Sciatic nerve (tissue), 2 donors: Measurements from ENCODE around the gene NDUFA8. TPM values are rescaled to one million over a fixed set of nuclear protein-coding genes. Genes with fewer than 3 reads are reported as not detected.

ENCODE experiments used
- ATAC-seq: fragments of 200-7000 bp; cut with Tn5 transposase; one replicate; pipeline ENCODE4 v1.9.1; 2020; ENCODE audit warnings: mild to moderate bottlenecking, moderate library complexity
- DNase-seq: peaks from one replicate; pipeline ENCODE4 v3.0.0-alpha.2; 2020; ENCODE audit warnings: low spot score
- intact Hi-C: fragments of 100-400 bp; cut with DNase I; formaldehyde crosslinking; loops from one replicate; pipeline ENCODE4 v1.14.2; 2022
- total RNA-seq: library from RNA; stranded (reverse); fragmentation: NEBNext Ultra II Directional; extraction: Animal tissue kit (Norgen Biotek cat#: 25700); gene quantifications from one replicate; pipeline ENCODE4 v1.2.1, GENCODE V29; 2021
- donor health status: DM: no; HTN: no; CAD: no.
- donor health status: DM: no; HTN: no; CAD: no.

Gene NDUFA8
- total RNA-seq, 1 donor from 2014 or later: 31.9 TPM

GRCh38 chr9:122186777-122187470 lies 27.3 kb upstream of the NDUFA8 start:
- ATAC-seq: no peak
- DNase-seq: no peak
- intact Hi-C loops: no loop called here

GRCh38 chr9:122186301-122186700 lies 26.7 kb upstream of the NDUFA8 start:
- DNase-seq: no peak
- intact Hi-C loops: no loop called here
- ATAC-seq: no peak

- no peak for ATAC-seq
- DNase-seq: no peak
- intact Hi-C loops: no loop called here
These were observed 25.0 kb upstream of the NDUFA8 start for GRCh38 chr9:122184551-122184950.

- no peak for DNase-seq
- no peak for ATAC-seq
- intact Hi-C loops: no loop called here
These were observed 23.9 kb upstream of the NDUFA8 start for GRCh38 chr9:122183501-122183900.

GRCh38 chr9:122180633-122181032 lies 21.1 kb upstream of the NDUFA8 start:
- no peak for ATAC-seq
- no peak for DNase-seq
- intact Hi-C loops: no loop called here

- intact Hi-C loops: no loop called here
- DNase-seq (no peak), ATAC-seq (no peak)
These were observed 20.1 kb upstream of the NDUFA8 start for GRCh38 chr9:122179690-122180074.

GRCh38 chr9:122179054-122179689 lies 19.6 kb upstream of the NDUFA8 start:
- ATAC-seq (no peak), DNase-seq (no peak)
- intact Hi-C loops: no loop called here

GRCh38 chr9:122176916-122177315 lies 17.3 kb upstream of the NDUFA8 start:
- intact Hi-C loops: no loop called here
- DNase-seq: no peak

GRCh38 chr9:122173670-122174069 lies 14.1 kb upstream of the NDUFA8 start:
- DNase-seq: no peak
- ATAC-seq: no peak
- intact Hi-C loops: no loop called here

More at GRCh38 chr9:122176916-122177315, 17.3 kb upstream of the NDUFA8 start:
- no peak for ATAC-seq

GRCh38 chr9:122172131-122172530 lies 12.6 kb upstream of the NDUFA8 start:
- DNase-seq (no peak), ATAC-seq (no peak)
- intact Hi-C loops: no loop called here

GRCh38 chr9:122168356-122168755 lies 8.8 kb upstream of the NDUFA8 start:
- intact Hi-C loops: no loop called here
- DNase-seq: no peak
- no peak for ATAC-seq

- intact Hi-C loops: no loop called here
- ATAC-seq (no peak), DNase-seq (no peak)
These were observed 4.7 kb upstream of the NDUFA8 start for GRCh38 chr9:122164286-122164685.

GRCh38 chr9:122162415-122162814 lies 2.8 kb upstream of the NDUFA8 start:
- ATAC-seq (no peak), DNase-seq (no peak)
- intact Hi-C loops: no loop called here

- DNase-seq (no peak), ATAC-seq (no peak)
- intact Hi-C loops: no loop called here
These were observed 307 bp upstream of the NDUFA8 start for GRCh38 chr9:122159925-122160246.

GRCh38 chr9:122158202-122158601 lies 1.4 kb downstream of the NDUFA8 start:
- intact Hi-C loops: no loop called here

GRCh38 chr9:122155796-122156195 lies 3.8 kb downstream of the NDUFA8 start:
- DNase-seq: no peak
- no peak for ATAC-seq
- intact Hi-C loops: no loop called here

More at GRCh38 chr9:122158202-122158601, 1.4 kb downstream of the NDUFA8 start:
- DNase-seq (no peak), ATAC-seq (no peak)

GRCh38 chr9:122151267-122151828 lies 8.2 kb downstream of the NDUFA8 start:
- intact Hi-C loops: no loop called here
- no peak for DNase-seq
- ATAC-seq: peak; percentile 49

GRCh38 chr9:122145592-122145863 lies 14.1 kb downstream of the NDUFA8 start:
- DNase-seq (no peak), ATAC-seq (no peak)
- intact Hi-C loops: no loop called here

- ATAC-seq: no peak
These were observed 14.6 kb downstream of the NDUFA8 start for GRCh38 chr9:122144836-122145591.

GRCh38 chr9:122143876-122144405 lies 15.6 kb downstream of the NDUFA8 start:
- intact Hi-C loops: no loop called here
- DNase-seq: no peak
- ATAC-seq: no peak

More at GRCh38 chr9:122144836-122145591, 14.6 kb downstream of the NDUFA8 start:
- intact Hi-C loops: no loop called here
- no peak for DNase-seq
